Right atrium auricular region (tissue), 2 donors: Measurements from ENCODE around the gene MARCHF3. TPM values are rescaled to one million over a fixed set of nuclear protein-coding genes. Genes with fewer than 3 reads are reported as not detected.

Experiments used
- DNase-seq: peaks from one replicate; pipeline ENCODE4 v3.0.0-alpha.2; 2019; ENCODE audit warnings: low spot score
- H3K27ac ChIP-seq, 2 donors: fragments of 200-600 bp; sonication (generic); 1 replicate in 1 of 2; 2 replicates in 1 of 2; pipeline ENCODE4 v1.5.1; 2016 to 2019
- H3K27me3 ChIP-seq, 2 donors: fragments of 200-600 bp; sonication (generic); one replicate each; pipeline versions ENCODE4 v1.5.1 to v1.6.0; 2017 to 2019
- H3K36me3 ChIP-seq: fragments of 200-600 bp; sonication (generic); one replicate; pipeline ENCODE4 v1.5.1; 2016
- H3K4me1 ChIP-seq, 2 donors: fragments of 200-600 bp; sonication (generic); one replicate each; pipeline versions ENCODE4 v1.5.1 to v1.6.0; 2017 to 2019
- H3K4me3 ChIP-seq, 2 donors: fragments of 200-600 bp; sonication (generic); 1 replicate in 1 of 2; 2 replicates in 1 of 2; pipeline ENCODE4 v1.5.1; 2017 to 2019; ENCODE audit warnings: mild to moderate bottlenecking in 1 of 2, moderate library complexity in 1 of 2
- H3K9me3 ChIP-seq, 2 donors: fragments of 200-600 bp; sonication (generic); one replicate each; pipeline ENCODE4 v1.5.1; 2019
- CTCF ChIP-seq, 2 donors: fragments of 200-600 bp; sonication (generic); IDR thresholded peaks; one replicate each; pipeline ENCODE4 v1.5.1; 2019; ENCODE audit warnings: antibody characterized with exemption in 2 of 2
- total RNA-seq, 2 donors: library from RNA; depleted of rRNA; stranded (reverse); fragments of >200 nt; gene quantifications; one replicate each; pipeline ENCODE4 v1.1.0, GENCODE V29; 2016

The MARCHF3 gene
- total RNA-seq, 2 donors from 2014 or later = 14.5 to 19.7 TPM

GRCh38 chr5:126963822-126964375, 66.5 kb downstream of the MARCHF3 start:
- no peak overlapping the region for H3K27ac ChIP-seq
- no peak for TF ChIP-seq CTCF (IDR thresholded peaks at IDR 0.05)

DNA sequence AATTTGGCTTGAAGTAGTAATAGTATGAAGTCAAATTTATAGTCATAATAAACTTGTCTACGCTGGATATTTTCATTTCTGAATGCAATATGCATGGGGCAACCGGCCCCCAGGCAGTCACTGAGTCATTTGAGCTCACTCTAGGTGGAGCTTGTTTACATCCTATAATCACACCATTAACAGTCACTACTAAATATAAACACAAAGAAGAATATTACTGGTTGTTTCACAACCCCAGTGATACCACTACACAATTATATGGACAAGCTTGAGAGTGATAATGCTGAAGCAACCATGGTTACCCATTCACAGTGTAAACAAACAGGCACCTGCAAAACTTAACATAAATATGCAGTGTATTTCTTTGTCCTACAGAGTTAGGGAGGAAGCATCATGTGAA, 68.7 kb downstream of the MARCHF3 start:
- no peak overlapping the region for H3K27ac ChIP-seq
- no peaks in the 10 kb centered on the region for H3K27me3 ChIP-seq
- H3K9me3 ChIP-seq = no peaks in the 10 kb centered on the region
- H3K36me3 ChIP-seq = no peaks in the 10 kb centered on the region
- peaks cover 0 to 13% of the 10 kb centered on the region in 2 donors for H3K4me1 ChIP-seq
- DNase-seq = no peak
- TF ChIP-seq CTCF (IDR thresholded peaks at IDR 0.05) = no peak
- no peak overlapping the region for H3K4me3 ChIP-seq

More at GRCh38 chr5:126963822-126964375, 66.5 kb downstream of the MARCHF3 start:
- H3K36me3 ChIP-seq = no peaks in the 10 kb centered on the region
- no peaks in the 10 kb centered on the region for H3K27me3 ChIP-seq
- no peak for DNase-seq
- peaks cover 0 to 13% of the 10 kb centered on the region in 2 donors for H3K4me1 ChIP-seq
- no peak overlapping the region for H3K4me3 ChIP-seq
- H3K9me3 ChIP-seq = no peaks in the 10 kb centered on the region

DNA sequence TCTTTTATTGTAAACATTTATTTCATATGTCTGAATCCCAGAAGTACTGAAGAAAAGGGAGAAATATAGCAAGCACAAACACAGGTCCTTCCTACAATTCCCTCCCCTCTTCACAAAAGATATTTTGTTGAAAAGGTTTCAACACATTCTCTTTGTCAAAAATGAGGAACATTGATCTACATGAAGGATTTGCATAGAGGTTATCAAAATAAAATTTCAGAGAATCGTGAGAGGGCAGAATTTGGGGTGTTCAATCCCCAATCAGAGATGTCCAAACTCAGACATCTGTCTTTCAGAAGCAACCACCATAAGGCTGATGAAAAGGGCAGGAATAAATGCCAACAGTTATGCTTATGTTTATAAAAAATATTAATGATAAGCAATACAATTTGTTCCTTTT, 69.2 kb downstream of the MARCHF3 start:
- no peak overlapping the region for H3K4me3 ChIP-seq
- H3K9me3 ChIP-seq = no peaks in the 10 kb centered on the region
- H3K27me3 ChIP-seq = no peaks in the 10 kb centered on the region
- H3K4me1 ChIP-seq = peaks cover 0 to 13% of the 10 kb centered on the region in 2 donors
- no peak for DNase-seq
- no peaks in the 10 kb centered on the region for H3K36me3 ChIP-seq
- TF ChIP-seq CTCF (IDR thresholded peaks at IDR 0.05) = no peak
- H3K27ac ChIP-seq = no peak overlapping the region

- no peaks in the 10 kb centered on the region for H3K9me3 ChIP-seq
- H3K4me1 ChIP-seq = peaks cover 0 to 7% of the 10 kb centered on the region in 2 donors
- TF ChIP-seq CTCF (IDR thresholded peaks at IDR 0.05) = no peak
- H3K27me3 ChIP-seq = no peaks in the 10 kb centered on the region
- no peak overlapping the region for H3K27ac ChIP-seq
- DNase-seq = no peak
- no peaks in the 10 kb centered on the region for H3K36me3 ChIP-seq
- no peak overlapping the region for H3K4me3 ChIP-seq
Measured at GRCh38 chr5:126959188-126959587, 71.2 kb downstream of the MARCHF3 start.

DNA sequence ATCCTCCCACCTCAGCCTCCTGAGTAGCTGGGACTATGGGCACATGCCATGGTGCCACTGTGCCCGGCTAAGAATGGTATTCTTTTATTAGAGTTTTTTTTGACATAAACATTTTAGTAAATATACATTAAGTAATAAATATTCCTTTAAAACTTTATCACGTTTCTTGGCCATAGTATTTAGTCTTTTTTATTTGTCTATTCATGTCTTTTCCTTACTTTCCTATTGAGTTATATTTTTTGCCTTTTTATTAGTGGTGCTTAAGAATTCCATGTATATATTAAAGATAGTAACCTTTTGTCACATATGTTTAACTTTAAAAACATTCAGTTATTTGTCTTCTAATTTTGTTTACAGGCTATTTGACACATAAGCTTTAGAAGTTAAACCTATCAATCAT, 73.4 kb downstream of the MARCHF3 start:
- no peaks in the 10 kb centered on the region for H3K36me3 ChIP-seq
- H3K27ac ChIP-seq = no peak overlapping the region
- no peaks in the 10 kb centered on the region for H3K27me3 ChIP-seq
- no peak for DNase-seq
- H3K4me1 ChIP-seq = peaks cover 0 to 7% of the 10 kb centered on the region in 2 donors
- no peaks in the 10 kb centered on the region for H3K9me3 ChIP-seq
- TF ChIP-seq CTCF (IDR thresholded peaks at IDR 0.05) = no peak
- H3K4me3 ChIP-seq = no peak overlapping the region

GRCh38 chr5:126954981-126955380, 75.4 kb downstream of the MARCHF3 start:
- H3K27me3 ChIP-seq = no peaks in the 10 kb centered on the region
- no peaks in the 10 kb centered on the region for H3K36me3 ChIP-seq
- TF ChIP-seq CTCF (IDR thresholded peaks at IDR 0.05) = no peak
- no peak overlapping the region for H3K27ac ChIP-seq
- no peak for DNase-seq
- no peaks in the 10 kb centered on the region for H3K4me1 ChIP-seq
- H3K4me3 ChIP-seq = no peak overlapping the region
- no peaks in the 10 kb centered on the region for H3K9me3 ChIP-seq
